Hepatocyte (in vitro differentiated cells): ENCODE results near the gene FNDC4. TPM values are rescaled to one million over a fixed set of nuclear protein-coding genes. Genes with fewer than 3 reads are reported as not detected.

Experiments
- DNase-seq: peaks from one replicate; pipeline ENCODE4 v3.0.0-alpha.2; 2016; ENCODE audit warnings: low spot score
- H2AFZ ChIP-seq: fragments of 200-600 bp; sonication (generic); 2 replicates; pipeline ENCODE4 v1.6.0; 2016; ENCODE audit warnings: antibody characterized with exemption, mild to moderate bottlenecking
- H3K27ac ChIP-seq: fragments of 200-600 bp; sonication (generic); 2 replicates; pipeline ENCODE4 v1.5.1; 2016; ENCODE audit warnings: mild to moderate bottlenecking
- H3K27me3 ChIP-seq: fragments of 200-600 bp; sonication (generic); 2 replicates; pipeline ENCODE4 v1.6.1; 2016
- H3K36me3 ChIP-seq: fragments of 200-600 bp; sonication (generic); replicated peaks from 2 replicates; pipeline ENCODE4 v1.5.1; 2016; ENCODE audit warnings: low read depth; ENCODE audit not compliant: insufficient read depth
- H3K4me1 ChIP-seq: fragments of 200-600 bp; sonication (generic); 2 replicates; pipeline ENCODE4 v1.5.1; 2016; ENCODE audit warnings: mild to moderate bottlenecking, moderate library complexity; ENCODE audit not compliant: insufficient read depth
- H3K4me2 ChIP-seq: fragments of 200-600 bp; sonication (generic); 2 replicates; pipeline ENCODE4 v1.6.0; 2016
- H3K4me3 ChIP-seq: fragments of 200-600 bp; sonication (generic); 2 replicates; pipeline ENCODE4 v1.5.1; 2016; ENCODE audit warnings: mild to moderate bottlenecking
- H3K79me2 ChIP-seq: fragments of 200-600 bp; sonication (generic); 2 replicates; pipeline ENCODE4 v1.6.0; 2017; ENCODE audit warnings: mild to moderate bottlenecking
- H3K9me2 ChIP-seq: fragments of 200-600 bp; sonication (generic); replicated peaks from 2 replicates; pipeline ENCODE4 v1.6.0; 2017; ENCODE audit warnings: mild to moderate bottlenecking; ENCODE audit not compliant: insufficient read depth
- H3K9me3 ChIP-seq: fragments of 200-600 bp; sonication (generic); 2 replicates; pipeline ENCODE4 v1.5.1; 2016; ENCODE audit warnings: low read depth, mild to moderate bottlenecking
- H4K20me1 ChIP-seq: fragments of 200-600 bp; sonication (generic); 2 replicates; pipeline ENCODE4 v1.6.0; 2016; ENCODE audit warnings: mild to moderate bottlenecking; ENCODE audit not compliant: insufficient read depth, poor library complexity, severe bottlenecking
- CTCF ChIP-seq: fragments of 200-600 bp; sonication (generic); IDR thresholded peaks from 2 replicates; pipeline ENCODE4 v1.5.1; 2016; ENCODE audit warnings: antibody characterized with exemption, mild to moderate bottlenecking; ENCODE audit not compliant: poor library complexity
- EZH2 ChIP-seq: fragments of 200-600 bp; sonication (generic); IDR thresholded peaks from 2 replicates; pipeline ENCODE4 v1.6.1; 2016; ENCODE audit warnings: antibody characterized with exemption, mild to moderate bottlenecking, borderline replicate concordance
- EZH2phosphoT487 ChIP-seq: fragments of 200-600 bp; sonication (generic); IDR thresholded peaks from one replicate; pipeline ENCODE4 v1.6.1; 2018; ENCODE audit warnings: antibody characterized with exemption, mild to moderate bottlenecking, low read depth, moderate library complexity; ENCODE audit not compliant: unreplicated experiment, severe bottlenecking
- WGBS: methylation state at CpG from one replicate; pipeline ENCODE4 v1.1.6; 2016; ENCODE audit warnings: low lambda C conversion rate; ENCODE audit errors: missing lambda C conversion rate; 5-methylcytosine and 5-hydroxymethylcytosine counted together
- polyA plus RNA-seq: library from polyadenylated mRNA; unstranded; fragments of >200 nt; fragmentation: Nextera tagmentation; extraction: Ambion mirVana; gene quantifications from 2 replicates; pipeline ENCODE4 v1.2.1, GENCODE V29; 2016
- total RNA-seq: library from RNA; depleted of rRNA; stranded (reverse); fragments of >200 nt; gene quantifications from 2 replicates; pipeline ENCODE4 v1.2.3, GENCODE V29; 2014

FNDC4 gene
- total and polyA plus RNA-seq, 2 experiments from 2014 or later, result 16.3 to 21.4 TPM

DNA sequence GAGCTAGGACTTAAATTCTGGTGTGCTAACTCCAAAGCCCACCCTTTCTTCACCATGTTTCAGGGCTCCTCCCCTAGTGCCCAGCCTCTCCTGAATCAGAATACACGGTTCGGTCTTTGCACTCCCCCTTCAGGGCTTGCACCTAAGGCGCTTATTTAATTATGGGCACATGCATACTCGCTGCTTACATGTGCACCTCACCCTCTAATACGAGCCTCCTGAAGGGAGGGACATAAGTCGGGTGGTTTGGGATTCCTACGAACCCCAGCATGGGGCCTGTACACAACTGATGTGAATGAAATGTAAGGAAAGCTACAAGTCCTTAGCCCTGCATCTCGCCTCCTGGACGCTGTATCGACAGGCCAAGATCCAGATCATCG lies 5.9 kb downstream of the FNDC4 start:
- DNase-seq, result peak; percentile 48
- Histone ChIP-seq H3K27ac (peak overlapping the region; percentile 62), H3K9me2 (no peaks in the 10 kb centered on the region), H3K79me2 (peaks cover 8% of the 10 kb centered on the region), H3K36me3 (no peaks in the 10 kb centered on the region), H3K4me3 (peak overlapping the region; percentile 18), H3K4me1 (peaks cover 10% of the 10 kb centered on the region), H3K27me3 (no peaks in the 10 kb centered on the region), H3K4me2 (peak overlapping the region; percentile 79), H4K20me1 (no peaks in the 10 kb centered on the region), H2AFZ (peak overlapping the region; percentile 63), H3K9me3 (no peaks in the 10 kb centered on the region)
- WGBS, result 3% methylated on average over 11 of the region's 11 CpGs
- no peak for TF ChIP-seq EZH2
- no peak for TF ChIP-seq EZH2phosphoT487
- peak; percentile 22 for TF ChIP-seq CTCF

DNA sequence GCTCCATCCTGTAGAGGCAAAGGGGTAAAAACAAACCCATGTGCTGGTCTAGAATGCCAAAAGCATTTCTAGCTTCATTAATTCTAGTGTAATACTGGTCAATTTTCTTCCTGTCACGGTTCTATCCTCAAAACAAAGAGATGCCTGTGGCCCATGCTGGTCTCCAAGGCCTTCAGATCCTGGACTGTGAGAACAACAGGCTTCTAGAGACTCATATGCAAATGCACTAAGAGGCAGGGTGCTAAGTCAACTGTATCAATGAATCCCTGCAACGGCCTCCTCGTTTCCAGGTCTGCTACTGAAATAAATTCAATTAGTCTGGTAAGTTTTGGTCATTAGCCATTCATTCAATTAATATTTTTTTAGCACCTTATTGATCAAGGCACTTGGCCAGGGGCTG lies 9.5 kb downstream of the FNDC4 start:
- Histone ChIP-seq H3K27me3 (no peaks in the 10 kb centered on the region), H2AFZ (no peak overlapping the region), H3K4me2 (no peak overlapping the region), H3K9me2 (no peaks in the 10 kb centered on the region), H3K9me3 (no peaks in the 10 kb centered on the region), H3K79me2 (peaks cover 8% of the 10 kb centered on the region), H4K20me1 (no peaks in the 10 kb centered on the region), H3K36me3 (no peaks in the 10 kb centered on the region), H3K4me3 (no peak overlapping the region), H3K27ac (no peak overlapping the region), H3K4me1 (peaks cover 10% of the 10 kb centered on the region)
- no peak for DNase-seq
- 66% methylated on average over 3 of the region's 3 CpGs for WGBS
- TF ChIP-seq EZH2, result no peak
- TF ChIP-seq CTCF, result no peak
- no peak for TF ChIP-seq EZH2phosphoT487

- H3K4me1 ChIP-seq, result no peaks in the 10 kb centered on the region
- no peaks in the 10 kb centered on the region for H4K20me1 ChIP-seq
- no peak for TF ChIP-seq CTCF
- TF ChIP-seq EZH2, result no peak
- no peaks in the 10 kb centered on the region for H3K9me2 ChIP-seq
- H2AFZ ChIP-seq, result no peak overlapping the region
- no peaks in the 10 kb centered on the region for H3K27me3 ChIP-seq
- no peak overlapping the region for H3K27ac ChIP-seq
- H3K36me3 ChIP-seq, result no peaks in the 10 kb centered on the region
- no peak for DNase-seq
- H3K4me3 ChIP-seq, result no peak overlapping the region
- no peak overlapping the region for H3K4me2 ChIP-seq
- no peaks in the 10 kb centered on the region for H3K9me3 ChIP-seq
- whole genome bisulfite sequencing, result 94% methylated on average over 5 of the region's 5 CpGs
- no peaks in the 10 kb centered on the region for H3K79me2 ChIP-seq
Measured at GRCh38 chr2:27471961-27472360, 23.0 kb downstream of the FNDC4 start.

DNA sequence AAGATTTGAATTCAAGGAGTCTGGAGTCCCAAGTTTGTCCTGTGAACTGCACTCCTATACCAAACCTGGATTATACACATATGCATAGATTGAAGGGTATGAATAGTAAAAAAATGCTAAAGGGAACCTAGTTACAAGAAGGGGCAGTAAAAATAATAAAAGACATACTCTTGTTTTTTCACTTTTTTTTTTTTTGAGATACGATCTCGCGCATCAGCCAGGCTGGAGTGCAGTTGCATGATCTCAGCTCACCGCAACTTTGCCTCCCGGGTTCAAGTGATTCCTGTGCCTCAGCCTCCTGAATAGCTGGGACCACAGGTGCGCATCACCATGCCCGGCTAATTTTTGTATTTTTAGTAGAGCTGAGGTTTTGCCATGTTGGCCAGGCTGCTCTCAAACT lies 30.6 kb downstream of the FNDC4 start:
- no peak for DNase-seq
- no peaks in the 10 kb centered on the region for H3K27me3 ChIP-seq
- H3K4me1 ChIP-seq, result no peaks in the 10 kb centered on the region
- H3K79me2 ChIP-seq, result no peaks in the 10 kb centered on the region
- no peaks in the 10 kb centered on the region for H3K9me2 ChIP-seq
- H3K4me2 ChIP-seq, result no peak overlapping the region
- WGBS, result 100% methylated on average over 7 of the region's 7 CpGs
- TF ChIP-seq EZH2phosphoT487, result no peak
- no peak for TF ChIP-seq CTCF
- TF ChIP-seq EZH2, result no peak
- H2AFZ ChIP-seq, result no peak overlapping the region
- no peaks in the 10 kb centered on the region for H3K36me3 ChIP-seq
- H3K9me3 ChIP-seq, result no peaks in the 10 kb centered on the region
- H4K20me1 ChIP-seq, result no peaks in the 10 kb centered on the region
- no peak overlapping the region for H3K4me3 ChIP-seq
- no peak overlapping the region for H3K27ac ChIP-seq
